Loucy (cell line): ENCODE results near the gene PDPR.
"Not testable (repeated sequence)": the region's sequence is repeated elsewhere in the genome, so short reads cannot be mapped to it uniquely, and the experiment has no call there.

Experiments used
- H2AFZ ChIP-seq: fragments of 200-600 bp; sonication (generic); 2 replicates; pipeline ENCODE4 v1.6.0; 2016; ENCODE audit warnings: antibody characterized with exemption, mild to moderate bottlenecking, low read length, moderate library complexity
- H3F3A ChIP-seq: fragments of 200-600 bp; 2 replicates; pipeline ENCODE4 v1.6.0; 2016; ENCODE audit warnings: antibody characterized with exemption, low read depth, mild to moderate bottlenecking
- H3K27me3 ChIP-seq: fragments of 200-600 bp; sonication (generic); 2 replicates; pipeline ENCODE4 v1.6.1; 2014; ENCODE audit warnings: low read length, mild to moderate bottlenecking; ENCODE audit not compliant: insufficient read depth, poor library complexity, severe bottlenecking
- H3K36me3 ChIP-seq: fragments of 200-600 bp; sonication (generic); 2 replicates; pipeline ENCODE4 v1.6.1; 2016; ENCODE audit warnings: low read length; ENCODE audit not compliant: insufficient read depth
- H3K4me1 ChIP-seq: fragments of 200-600 bp; sonication (generic); 2 replicates; pipeline ENCODE4 v1.5.1; 2014; ENCODE audit warnings: low read length, mild to moderate bottlenecking; ENCODE audit not compliant: insufficient read depth, poor library complexity, severe bottlenecking
- H3K4me2 ChIP-seq: fragments of 200-600 bp; sonication (generic); 2 replicates; pipeline ENCODE4 v1.6.0; 2014; ENCODE audit warnings: antibody characterized with exemption, low read length, low read depth, mild to moderate bottlenecking; ENCODE audit not compliant: poor library complexity, severe bottlenecking
- H3K4me3 ChIP-seq: fragments of 200-600 bp; sonication (generic); 2 replicates; pipeline ENCODE4 v1.5.1; 2014; ENCODE audit warnings: low read length, mild to moderate bottlenecking, mixed read lengths; ENCODE audit not compliant: poor library complexity, severe bottlenecking
- H3K79me2 ChIP-seq: fragments of 200-600 bp; sonication (generic); 2 replicates; pipeline ENCODE4 v1.6.1; 2014; ENCODE audit warnings: low read length; ENCODE audit not compliant: insufficient read depth
- H3K9ac ChIP-seq: fragments of 200-600 bp; sonication (generic); 2 replicates; pipeline ENCODE4 v1.6.0; 2014; ENCODE audit warnings: mild to moderate bottlenecking, low read depth, low read length, moderate library complexity; ENCODE audit not compliant: poor library complexity, severe bottlenecking
- H3K9me2 ChIP-seq: fragments of 200-600 bp; sonication (generic); replicated peaks from 2 replicates; pipeline ENCODE4 v1.6.1; 2016; ENCODE audit warnings: low read depth, low read length, mixed read lengths
- H3K9me3 ChIP-seq: fragments of 200-600 bp; sonication (generic); 2 replicates; pipeline ENCODE4 v1.6.1; 2014; ENCODE audit warnings: mild to moderate bottlenecking, antibody characterized with exemption, low read length, low read depth; ENCODE audit not compliant: insufficient read depth
- H4K20me1 ChIP-seq: fragments of 200-600 bp; sonication (generic); 2 replicates; pipeline ENCODE4 v1.6.0; 2014; ENCODE audit warnings: antibody characterized with exemption, low read length, mild to moderate bottlenecking; ENCODE audit not compliant: insufficient read depth, poor library complexity, severe bottlenecking
- CTCF ChIP-seq: fragments of 200-600 bp; sonication (generic); conservative IDR thresholded peaks from 2 replicates; pipeline ENCODE4 v1.5.1; 2014; ENCODE audit warnings: mild to moderate bottlenecking, antibody characterized with exemption, low read length
- EZH2phosphoT487 ChIP-seq: fragments of 200-600 bp; IDR thresholded peaks from 2 replicates; pipeline ENCODE4 v1.6.1; 2018; ENCODE audit warnings: antibody characterized with exemption, mild to moderate bottlenecking, moderate library complexity, borderline replicate concordance

Gene PDPR

DNA sequence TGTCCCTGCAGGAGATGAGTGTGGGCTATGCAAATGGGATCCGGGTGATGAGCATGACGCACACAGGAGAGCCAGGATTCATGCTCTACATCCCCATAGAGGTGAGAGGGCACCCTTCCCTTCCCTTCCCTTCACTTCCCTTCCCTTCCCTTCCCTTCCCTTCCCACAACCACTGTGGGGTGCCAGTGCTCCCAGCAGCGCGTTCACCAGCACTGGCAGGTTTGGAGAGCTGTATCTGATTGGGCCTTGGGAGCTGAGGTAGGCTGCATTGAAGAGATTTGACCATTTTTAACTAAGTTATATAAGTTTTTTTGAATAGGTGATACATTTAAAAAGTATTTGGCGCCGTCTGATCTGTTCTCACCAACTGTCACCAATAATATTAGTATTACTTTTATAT lies 34.3 kb downstream of the PDPR start:
- H4K20me1 ChIP-seq, H3F3A ChIP-seq, H3K9me3 ChIP-seq, H3K4me1 ChIP-seq, H3K79me2 ChIP-seq, H3K4me2 ChIP-seq, H3K9me2 ChIP-seq, H3K9ac ChIP-seq, H3K4me3 ChIP-seq, H3K27me3 ChIP-seq, H2AFZ ChIP-seq: not testable (repeated sequence)
- H3K36me3 ChIP-seq, result peaks cover 65% of the 10 kb centered on the region

- H3K4me3 ChIP-seq, H2AFZ ChIP-seq, H3K79me2 ChIP-seq, H4K20me1 ChIP-seq, H3K9me3 ChIP-seq, H3K9me2 ChIP-seq, H3K27me3 ChIP-seq, H3K4me1 ChIP-seq, H3F3A ChIP-seq, H3K4me2 ChIP-seq, H3K9ac ChIP-seq: not testable (repeated sequence)
- peaks cover 66% of the 10 kb centered on the region for H3K36me3 ChIP-seq
These were observed 35.2 kb downstream of the PDPR start for GRCh38 chr16:70149296-70149695.

DNA sequence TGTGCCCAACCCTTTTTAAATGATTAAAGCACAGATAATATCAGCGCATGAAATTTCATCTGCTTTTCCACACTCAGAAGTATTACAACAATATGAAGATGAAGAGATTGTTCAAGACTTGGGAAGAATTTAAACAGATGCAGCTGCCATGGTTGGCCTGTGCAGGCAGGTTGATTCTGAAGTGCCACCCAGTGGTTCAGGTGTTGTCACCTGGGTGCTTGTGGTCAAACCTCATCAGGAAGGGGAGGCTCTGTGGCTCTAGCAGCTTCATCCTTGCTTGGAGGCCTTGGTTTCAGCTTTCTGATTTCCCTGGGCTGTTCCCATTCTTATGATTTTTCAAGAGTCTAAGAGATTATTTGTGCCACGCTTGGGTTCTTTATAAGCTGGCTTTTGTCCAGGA lies 37.3 kb downstream of the PDPR start:
- Histone ChIP-seq H4K20me1 (no peaks in the 10 kb centered on the region), H3K36me3 (peaks cover 75% of the 10 kb centered on the region), H3F3A (no peaks in the 10 kb centered on the region), H3K27me3 (no peaks in the 10 kb centered on the region), H3K79me2 (no peaks in the 10 kb centered on the region), H3K4me1 (no peaks in the 10 kb centered on the region), H2AFZ (no peak overlapping the region), H3K4me2 (no peak overlapping the region), H3K9ac (no peak overlapping the region), H3K9me2 (no peaks in the 10 kb centered on the region), H3K9me3 (no peaks in the 10 kb centered on the region), H3K4me3 (no peak overlapping the region)
- TF ChIP-seq CTCF, result no peak
- TF ChIP-seq EZH2phosphoT487, result no peak

GRCh38 chr16:70151941-70152509 lies 37.9 kb downstream of the PDPR start:
- Histone ChIP-seq H4K20me1 (no peaks in the 10 kb centered on the region), H3K9ac (no peak overlapping the region), H3K4me1 (no peaks in the 10 kb centered on the region), H3K9me3 (no peaks in the 10 kb centered on the region), H2AFZ (no peak overlapping the region), H3K27me3 (no peaks in the 10 kb centered on the region), H3K79me2 (no peaks in the 10 kb centered on the region), H3F3A (no peaks in the 10 kb centered on the region), H3K4me2 (no peak overlapping the region), H3K9me2 (no peaks in the 10 kb centered on the region), H3K36me3 (peaks cover 82% of the 10 kb centered on the region), H3K4me3 (no peak overlapping the region)
- TF ChIP-seq CTCF (no peak), EZH2phosphoT487 (no peak)
